Activated T-cell treated with anti-CD3 and anti-CD28 coated beads, Interleukin-2, amount 50 U/mL, for 72 hours (primary cell): ENCODE measurements around the gene MEA1. TPM values are rescaled to one million over a fixed set of nuclear protein-coding genes. Genes with fewer than 3 reads are reported as not detected.

Source experiments
- ATAC-seq, 2 donors: fragments of 150-1000 bp; cut with Tn5 transposase; replicated peaks in 1 of 2; 2 replicates each; pipeline ENCODE4 v1.10.0; 2021; ENCODE audit warnings: moderate library complexity in 2 of 2, mild to moderate bottlenecking in 1 of 2
- DNase-seq, 2 donors: peaks; one replicate each; pipeline ENCODE4 v3.0.0; 2021 to 2022; ENCODE audit warnings: mixed read lengths in 1 of 2
- H3K27ac Mint-ChIP-seq: one replicate; pipeline ENCODE4 v1.8.0; 2022; ENCODE audit warnings: mild to moderate bottlenecking, moderate library complexity, mixed read lengths
- H3K27me3 Mint-ChIP-seq: one replicate; pipeline ENCODE4 v1.8.0; 2022; ENCODE audit warnings: low read depth, mixed read lengths
- H3K36me3 Mint-ChIP-seq, 2 donors: one replicate each; pipeline ENCODE4 v1.8.0; 2022; ENCODE audit warnings: mixed read lengths in 2 of 2, mild to moderate bottlenecking in 1 of 2; ENCODE audit not compliant: insufficient read depth in 2 of 2
- H3K4me1 Mint-ChIP-seq: one replicate; pipeline ENCODE4 v1.8.0; 2022; ENCODE audit warnings: low read depth, mixed read lengths
- H3K4me3 Mint-ChIP-seq, 2 donors: one replicate each; pipeline ENCODE4 v1.8.0; 2022; ENCODE audit warnings: mild to moderate bottlenecking in 2 of 2, mixed read lengths in 2 of 2, moderate library complexity in 2 of 2
- H3K9me3 Mint-ChIP-seq, 2 donors: one replicate each; pipeline ENCODE4 v1.8.0; 2022; ENCODE audit warnings: mixed read lengths in 2 of 2
- total RNA-seq, 2 donors: library from RNA; stranded (reverse); gene quantifications; one replicate each; pipeline ENCODE4 v1.2.3, GENCODE V29; 2022

MEA1 gene
- 10 to 100 TPM; 42.1 to 53.7 TPM for total RNA-seq

- H3K27me3 Mint-ChIP-seq, result no peaks in the 10 kb centered on the region
- peaks cover 65% of the 10 kb centered on the region for H3K4me1 Mint-ChIP-seq
- ATAC-seq (peak; percentile 93 to 95), DNase-seq (peak; percentile 99)
- H3K36me3 Mint-ChIP-seq, result peaks cover 9 to 16% of the 10 kb centered on the region in 2 donors
- H3K4me3 Mint-ChIP-seq, result peak within 1 kb of the TSS; percentile 94 to 99
- no peaks in the 10 kb centered on the region for H3K9me3 Mint-ChIP-seq
- H3K27ac Mint-ChIP-seq, result peak within 1 kb of the TSS; percentile 70
Measured at GRCh38 chr6:43013843-43014433, at the start of gene MEA1, which contains the start of gene KLHDC3. TSS of gene MEA1 (minus strand) at chr6:43013946. CDS start at chr6:43013813, 133 bp downstream. TSS of gene KLHDC3 (plus strand) at chr6:43014249. CDS start at chr6:43017193, 2,944 bp downstream.

GRCh38 chr6:43062818-43063217, 49.1 kb upstream of the MEA1 start:
- H3K4me1 Mint-ChIP-seq, result peaks cover 36% of the 10 kb centered on the region
- H3K27me3 Mint-ChIP-seq, result no peaks in the 10 kb centered on the region
- ATAC-seq, result no peak
- peaks cover 0 to 2% of the 10 kb centered on the region in 2 donors for H3K36me3 Mint-ChIP-seq
- DNase-seq, result no peak
- no peak overlapping the region for H3K27ac Mint-ChIP-seq
- no peak overlapping the region for H3K4me3 Mint-ChIP-seq
- no peaks in the 10 kb centered on the region for H3K9me3 Mint-ChIP-seq

- no peaks in the 10 kb centered on the region for H3K9me3 Mint-ChIP-seq
- peaks cover 39% of the 10 kb centered on the region for H3K4me1 Mint-ChIP-seq
- H3K27me3 Mint-ChIP-seq, result no peaks in the 10 kb centered on the region
- H3K36me3 Mint-ChIP-seq, result peaks cover 0 to 2% of the 10 kb centered on the region in 2 donors
- no peak for DNase-seq
- no peak for ATAC-seq
- no peak overlapping the region for H3K4me3 Mint-ChIP-seq
- no peak overlapping the region for H3K27ac Mint-ChIP-seq
Measured at GRCh38 chr6:43061861-43062260, 48.1 kb upstream of the MEA1 start.

GRCh38 chr6:43060755-43061633, 47.2 kb upstream of the MEA1 start:
- H3K36me3 Mint-ChIP-seq, result no peaks in the 10 kb centered on the region
- H3K9me3 Mint-ChIP-seq, result no peaks in the 10 kb centered on the region
- no peak for DNase-seq
- H3K27ac Mint-ChIP-seq, result peak overlapping the region; percentile 10
- peak overlapping the region; percentile 90 to 94 for H3K4me3 Mint-ChIP-seq
- H3K4me1 Mint-ChIP-seq, result peaks cover 41% of the 10 kb centered on the region
- H3K27me3 Mint-ChIP-seq, result no peaks in the 10 kb centered on the region
- no peak for ATAC-seq

GRCh38 chr6:43060034-43060754, 46.4 kb upstream of the MEA1 start:
- Mint-ChIP-seq H3K36me3 (no peaks in the 10 kb centered on the region), H3K9me3 (no peaks in the 10 kb centered on the region), H3K27me3 (no peaks in the 10 kb centered on the region), H3K4me1 (peaks cover 43% of the 10 kb centered on the region), H3K27ac (peak overlapping the region; percentile 96), H3K4me3 (peak overlapping the region; percentile 90 to 94)
- DNase-seq (no peak), ATAC-seq (no peak)

- H3K4me1 Mint-ChIP-seq, result peaks cover 46% of the 10 kb centered on the region
- H3K27me3 Mint-ChIP-seq, result no peaks in the 10 kb centered on the region
- peak; percentile 96 to 97 for ATAC-seq
Measured at GRCh38 chr6:43059168-43060033, 45.7 kb upstream of the MEA1 start, which contains the start of the genes KLC4 and MRPL2. TSS of gene KLC4 (plus strand) at chr6:43059631. CDS start at chr6:43061336, 1,705 bp downstream. TSS of gene MRPL2 (minus strand) at chr6:43059434. CDS start at chr6:43059381, 53 bp downstream.

GRCh38 chr6:43058531-43058930, 44.8 kb upstream of the MEA1 start:
- Mint-ChIP-seq H3K9me3 (no peaks in the 10 kb centered on the region), H3K27ac (peak overlapping the region; percentile 96), H3K4me3 (peak overlapping the region; percentile 90 to 94), H3K36me3 (peaks cover 3% of the 10 kb centered on the region in 2 donors), H3K4me1 (peaks cover 46% of the 10 kb centered on the region), H3K27me3 (no peaks in the 10 kb centered on the region)
- DNase-seq (no peak), ATAC-seq (no peak)

More at GRCh38 chr6:43059168-43060033, 45.7 kb upstream of the MEA1 start, which contains the start of the genes KLC4 and MRPL2:
- Mint-ChIP-seq H3K36me3 (no peaks in the 10 kb centered on the region), H3K27ac (peak within 1 kb of the TSS; percentile 96), H3K4me3 (peak within 1 kb of the TSS; percentile 90 to 94), H3K9me3 (no peaks in the 10 kb centered on the region)
- DNase-seq, result peak; percentile 94 to 97

- ATAC-seq, result no peak
- Mint-ChIP-seq H3K4me3 (no peak overlapping the region), H3K27me3 (no peaks in the 10 kb centered on the region), H3K27ac (no peak overlapping the region), H3K4me1 (peaks cover 66% of the 10 kb centered on the region), H3K36me3 (peaks cover 4 to 5% of the 10 kb centered on the region in 2 donors), H3K9me3 (no peaks in the 10 kb centered on the region)
- DNase-seq, result no peak
Measured at GRCh38 chr6:43055966-43056365, 42.2 kb upstream of the MEA1 start.

GRCh38 chr6:43054206-43054943, 40.6 kb upstream of the MEA1 start:
- Mint-ChIP-seq H3K27me3 (no peaks in the 10 kb centered on the region), H3K9me3 (no peaks in the 10 kb centered on the region), H3K36me3 (peaks cover 4 to 10% of the 10 kb centered on the region in 2 donors), H3K27ac (peak overlapping the region; percentile 99), H3K4me3 (peak overlapping the region; percentile 96 to 99), H3K4me1 (peaks cover 65% of the 10 kb centered on the region)
- ATAC-seq, result no peak
- no peak for DNase-seq

GRCh38 chr6:43053545-43054205, 39.9 kb upstream of the MEA1 start, which contains the start of gene CUL7:
TSS of gene CUL7 (minus strand) at chr6:43053851. CDS start at chr6:43052788, 1,063 bp downstream.
- peak; percentile 99 to 100 for ATAC-seq

More at GRCh38 chr6:43053545-43054205, 39.9 kb upstream of the MEA1 start, which contains the start of gene CUL7:
- Mint-ChIP-seq H3K27me3 (no peaks in the 10 kb centered on the region), H3K4me3 (peak within 1 kb of the TSS; percentile 96 to 99), H3K36me3 (peaks cover 4 to 11% of the 10 kb centered on the region in 2 donors), H3K9me3 (no peaks in the 10 kb centered on the region), H3K4me1 (peaks cover 62% of the 10 kb centered on the region), H3K27ac (peak within 1 kb of the TSS; percentile 99)
- DNase-seq, result peak; percentile 95 to 96
